ENCODE measurements around the gene HAND2.

HAND2 gene

GRCh38 chr4:173528378-173529321 is 1.4 kb downstream of the HAND2 start:
- DNase-seq: peak; percentile 57
- Histone ChIP-seq H3K56ac (ENCODE audit: low read length) (peak overlapping the region; percentile 34), H3K9ac (ENCODE audit: low read length) (no peak overlapping the region), H3K4me2 (ENCODE audit: low read length) (peak overlapping the region; percentile 40), H4K5ac (ENCODE audit: low read length) (no peak overlapping the region), H2BK5ac (ENCODE audit: low read length) (no peak overlapping the region), H3K36me3 (ENCODE audit: control insufficient read depth, insufficient read depth, low read length) (no peaks in the 10 kb centered on the region), H2AK5ac (ENCODE audit: low read length) (no peak overlapping the region), H3K79me1 (ENCODE audit: low read length) (no peaks in the 10 kb centered on the region), H4K8ac (ENCODE audit: low read depth, low read length) (no peak overlapping the region), H2BK120ac (ENCODE audit: low read depth, low read length) (no peak overlapping the region), H3K23ac (ENCODE audit: low read length) (no peak overlapping the region), H3K27ac (ENCODE audit: low read depth, low read length) (no peak overlapping the region), H3K4me1 (ENCODE audit: control insufficient read depth, low read depth, low read length) (peaks cover 8% of the 10 kb centered on the region), H2BK15ac (replicated peaks; ENCODE audit: low read depth) (no peak overlapping the region), H3K27me3 (ENCODE audit: insufficient read depth, low read length, poor library complexity) (peaks cover 84% of the 10 kb centered on the region), H3K4ac (ENCODE audit: low read depth, low read length) (no peak overlapping the region), H3K18ac (ENCODE audit: low read length) (no peak overlapping the region), H3K79me2 (ENCODE audit: control insufficient read depth, insufficient read depth, low read length) (no peaks in the 10 kb centered on the region), H3K4me3 (ENCODE audit: low read length) (peak overlapping the region; percentile 7)
- no CpG with 5 or more reads among the region's 75 CpGs for WGBS (ENCODE audit: extremely low coverage, insufficient coverage, low lambda C conversion rate)

- H2BK15ac ChIP-seq (replicated peaks; ENCODE audit: low read depth): no peak overlapping the region
- DNase-seq: peak; percentile 81
- no peak overlapping the region for H2AK5ac ChIP-seq (ENCODE audit: low read length)
- H3K27me3 ChIP-seq (ENCODE audit: insufficient read depth, low read length, poor library complexity): peaks cover 80% of the 10 kb centered on the region
- no peak overlapping the region for H2BK120ac ChIP-seq (ENCODE audit: low read depth, low read length)
- peak overlapping the region; percentile 57 for H3K4me2 ChIP-seq (ENCODE audit: low read length)
- no peaks in the 10 kb centered on the region for H3K79me1 ChIP-seq (ENCODE audit: low read length)
- H3K23ac ChIP-seq (ENCODE audit: low read length): no peak overlapping the region
- H3K27ac ChIP-seq (ENCODE audit: low read depth, low read length): no peak overlapping the region
- H4K5ac ChIP-seq (ENCODE audit: low read length): no peak overlapping the region
- no peaks in the 10 kb centered on the region for H3K79me2 ChIP-seq (ENCODE audit: control insufficient read depth, insufficient read depth, low read length)
- H3K9ac ChIP-seq (ENCODE audit: low read length): peak overlapping the region; percentile 16
- H3K18ac ChIP-seq (ENCODE audit: low read length): no peak overlapping the region
- no peak overlapping the region for H3K4me3 ChIP-seq (ENCODE audit: low read length)
- no peaks in the 10 kb centered on the region for H3K36me3 ChIP-seq (ENCODE audit: control insufficient read depth, insufficient read depth, low read length)
- H2BK5ac ChIP-seq (ENCODE audit: low read length): no peak overlapping the region
- no peak overlapping the region for H3K4ac ChIP-seq (ENCODE audit: low read depth, low read length)
- H3K4me1 ChIP-seq (ENCODE audit: control insufficient read depth, low read depth, low read length): peaks cover 8% of the 10 kb centered on the region
- no CpG with 5 or more reads among the region's 42 CpGs for WGBS (ENCODE audit: extremely low coverage, insufficient coverage, low lambda C conversion rate)
- H3K56ac ChIP-seq (ENCODE audit: low read length): peak overlapping the region; percentile 76
- no peak overlapping the region for H4K8ac ChIP-seq (ENCODE audit: low read depth, low read length)
Observed at GRCh38 chr4:173527103-173527891, 2.7 kb downstream of the HAND2 start.

GRCh38 chr4:173526724-173527102 is 3.3 kb downstream of the HAND2 start:
- peak overlapping the region; percentile 57 for H3K4me2 ChIP-seq (ENCODE audit: low read length)
- no peak for DNase-seq
- no CpG with 5 or more reads among the region's 13 CpGs for WGBS (ENCODE audit: extremely low coverage, insufficient coverage, low lambda C conversion rate)
- no peak overlapping the region for H3K4me3 ChIP-seq (ENCODE audit: low read length)
- H3K79me1 ChIP-seq (ENCODE audit: low read length): no peaks in the 10 kb centered on the region
- H3K36me3 ChIP-seq (ENCODE audit: control insufficient read depth, insufficient read depth, low read length): no peaks in the 10 kb centered on the region
- H2AK5ac ChIP-seq (ENCODE audit: low read length): no peak overlapping the region
- no peak overlapping the region for H2BK5ac ChIP-seq (ENCODE audit: low read length)
- no peak overlapping the region for H3K23ac ChIP-seq (ENCODE audit: low read length)
- H2BK15ac ChIP-seq (replicated peaks; ENCODE audit: low read depth): no peak overlapping the region
- H4K8ac ChIP-seq (ENCODE audit: low read depth, low read length): no peak overlapping the region
- H2BK120ac ChIP-seq (ENCODE audit: low read depth, low read length): no peak overlapping the region
- H4K5ac ChIP-seq (ENCODE audit: low read length): no peak overlapping the region
- H3K9ac ChIP-seq (ENCODE audit: low read length): peak overlapping the region; percentile 16
- H3K18ac ChIP-seq (ENCODE audit: low read length): no peak overlapping the region
- no peaks in the 10 kb centered on the region for H3K79me2 ChIP-seq (ENCODE audit: control insufficient read depth, insufficient read depth, low read length)
- H3K27ac ChIP-seq (ENCODE audit: low read depth, low read length): no peak overlapping the region
- peaks cover 78% of the 10 kb centered on the region for H3K27me3 ChIP-seq (ENCODE audit: insufficient read depth, low read length, poor library complexity)
- no peak overlapping the region for H3K4ac ChIP-seq (ENCODE audit: low read depth, low read length)
- peaks cover 8% of the 10 kb centered on the region for H3K4me1 ChIP-seq (ENCODE audit: control insufficient read depth, low read depth, low read length)
- H3K56ac ChIP-seq (ENCODE audit: low read length): peak overlapping the region; percentile 76

- Histone ChIP-seq H3K56ac (ENCODE audit: low read length) (peak overlapping the region; percentile 7), H3K4me1 (ENCODE audit: control insufficient read depth, low read depth, low read length) (peaks cover 8% of the 10 kb centered on the region), H4K5ac (ENCODE audit: low read length) (no peak overlapping the region), H3K18ac (ENCODE audit: low read length) (no peak overlapping the region), H2BK15ac (replicated peaks; ENCODE audit: low read depth) (no peak overlapping the region), H3K9ac (ENCODE audit: low read length) (no peak overlapping the region), H3K27ac (ENCODE audit: low read depth, low read length) (no peak overlapping the region), H3K36me3 (ENCODE audit: control insufficient read depth, insufficient read depth, low read length) (no peaks in the 10 kb centered on the region), H4K8ac (ENCODE audit: low read depth, low read length) (no peak overlapping the region), H3K79me1 (ENCODE audit: low read length) (no peaks in the 10 kb centered on the region), H3K27me3 (ENCODE audit: insufficient read depth, low read length, poor library complexity) (peaks cover 78% of the 10 kb centered on the region), H2BK120ac (ENCODE audit: low read depth, low read length) (no peak overlapping the region), H3K4me2 (ENCODE audit: low read length) (no peak overlapping the region), H2BK5ac (ENCODE audit: low read length) (no peak overlapping the region), H3K4me3 (ENCODE audit: low read length) (no peak overlapping the region), H3K79me2 (ENCODE audit: control insufficient read depth, insufficient read depth, low read length) (no peaks in the 10 kb centered on the region), H3K23ac (ENCODE audit: low read length) (no peak overlapping the region), H2AK5ac (ENCODE audit: low read length) (no peak overlapping the region), H3K4ac (ENCODE audit: low read depth, low read length) (no peak overlapping the region)
- DNase-seq: peak; percentile 70
- WGBS (ENCODE audit: extremely low coverage, insufficient coverage, low lambda C conversion rate): no CpG with 5 or more reads among the region's 10 CpGs
Observed at GRCh38 chr4:173526027-173526482, 4.0 kb downstream of the HAND2 start.

GRCh38 chr4:173525118-173526011 is 4.7 kb downstream of the HAND2 start:
- Histone ChIP-seq H3K4me2 (ENCODE audit: low read length) (peak overlapping the region; percentile 8), H3K27me3 (ENCODE audit: insufficient read depth, low read length, poor library complexity) (peaks cover 78% of the 10 kb centered on the region), H3K36me3 (ENCODE audit: control insufficient read depth, insufficient read depth, low read length) (no peaks in the 10 kb centered on the region), H3K23ac (ENCODE audit: low read length) (no peak overlapping the region), H3K9ac (ENCODE audit: low read length) (no peak overlapping the region), H2AK5ac (ENCODE audit: low read length) (no peak overlapping the region), H4K8ac (ENCODE audit: low read depth, low read length) (no peak overlapping the region), H3K56ac (ENCODE audit: low read length) (peak overlapping the region; percentile 27), H2BK120ac (ENCODE audit: low read depth, low read length) (no peak overlapping the region), H4K5ac (ENCODE audit: low read length) (no peak overlapping the region), H3K4ac (ENCODE audit: low read depth, low read length) (no peak overlapping the region), H3K79me1 (ENCODE audit: low read length) (no peaks in the 10 kb centered on the region), H3K79me2 (ENCODE audit: control insufficient read depth, insufficient read depth, low read length) (no peaks in the 10 kb centered on the region), H3K4me1 (ENCODE audit: control insufficient read depth, low read depth, low read length) (peaks cover 8% of the 10 kb centered on the region), H3K4me3 (ENCODE audit: low read length) (no peak overlapping the region), H3K27ac (ENCODE audit: low read depth, low read length) (no peak overlapping the region), H2BK15ac (replicated peaks; ENCODE audit: low read depth) (no peak overlapping the region), H2BK5ac (ENCODE audit: low read length) (no peak overlapping the region), H3K18ac (ENCODE audit: low read length) (no peak overlapping the region)
- WGBS (ENCODE audit: extremely low coverage, insufficient coverage, low lambda C conversion rate): no CpG with 5 or more reads among the region's 48 CpGs
- DNase-seq: peak; percentile 55
